GM19397 (cell line): ENCODE data around the gene MARCHF4.

Experiments used
- ATAC-seq: cut with Tn5 transposase; IDR thresholded peaks from one replicate; pipeline ENCODE4 v1.9.1; 2021; ENCODE audit warnings: mild to moderate bottlenecking, moderate library complexity; ENCODE audit not compliant: unreplicated experiment

The MARCHF4 gene, protein sequence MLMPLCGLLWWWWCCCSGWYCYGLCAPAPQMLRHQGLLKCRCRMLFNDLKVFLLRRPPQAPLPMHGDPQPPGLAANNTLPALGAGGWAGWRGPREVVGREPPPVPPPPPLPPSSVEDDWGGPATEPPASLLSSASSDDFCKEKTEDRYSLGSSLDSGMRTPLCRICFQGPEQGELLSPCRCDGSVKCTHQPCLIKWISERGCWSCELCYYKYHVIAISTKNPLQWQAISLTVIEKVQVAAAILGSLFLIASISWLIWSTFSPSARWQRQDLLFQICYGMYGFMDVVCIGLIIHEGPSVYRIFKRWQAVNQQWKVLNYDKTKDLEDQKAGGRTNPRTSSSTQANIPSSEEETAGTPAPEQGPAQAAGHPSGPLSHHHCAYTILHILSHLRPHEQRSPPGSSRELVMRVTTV

DNA sequence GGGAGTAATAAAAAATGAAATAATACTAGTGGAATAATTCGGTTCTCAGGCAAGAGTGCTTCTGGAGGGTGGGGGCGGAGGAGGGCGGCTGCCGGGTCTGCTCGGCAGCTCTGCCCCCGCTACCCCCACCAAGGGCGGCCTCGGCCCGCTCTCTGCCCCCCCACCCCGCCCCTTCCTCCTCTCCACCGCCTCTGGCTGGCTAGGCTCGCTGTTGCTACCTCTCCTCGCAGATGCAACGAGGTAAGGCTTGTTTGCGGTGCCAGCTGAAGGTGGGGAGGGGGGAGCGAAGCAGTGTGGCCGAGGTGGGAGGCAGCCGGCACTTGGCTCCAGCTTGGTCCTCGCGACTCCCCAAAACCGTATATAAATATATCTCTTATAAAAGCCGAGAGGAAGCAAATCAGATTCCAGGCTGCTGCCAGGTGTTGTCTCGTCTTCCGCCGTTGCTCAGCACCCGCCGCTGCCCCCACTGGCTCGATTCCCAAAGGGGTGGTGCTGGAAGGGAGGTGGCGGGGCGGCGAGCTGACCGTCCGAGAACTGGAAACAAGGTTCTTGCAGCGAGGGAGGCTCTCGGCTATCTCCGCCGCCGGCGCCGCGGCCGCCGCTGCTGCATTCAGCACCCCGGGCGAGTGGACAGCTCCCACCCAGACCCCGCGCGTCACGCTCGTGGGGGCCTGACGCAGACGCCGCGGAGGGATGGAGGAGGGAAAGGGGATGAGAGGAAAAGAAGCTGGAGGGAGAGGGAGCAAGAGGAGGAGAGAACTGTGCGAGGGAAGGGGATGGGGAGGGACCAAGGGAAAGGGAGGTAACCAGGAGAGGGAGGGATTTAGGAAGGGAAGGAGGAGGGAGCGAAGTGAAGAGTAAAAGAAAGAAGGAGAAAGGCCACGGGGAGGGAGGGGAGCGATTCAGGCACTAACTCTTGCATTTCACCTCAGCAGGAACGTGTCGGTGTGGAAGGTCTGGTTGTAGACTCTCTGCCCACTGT, at the start of gene MARCHF4:
TSS of gene MARCHF4 (minus strand) at position 763 of the 982 bp plus-strand sequence. CDS start 2,223 bp downstream, outside the sequence.
- no peak for ATAC-seq

DNA sequence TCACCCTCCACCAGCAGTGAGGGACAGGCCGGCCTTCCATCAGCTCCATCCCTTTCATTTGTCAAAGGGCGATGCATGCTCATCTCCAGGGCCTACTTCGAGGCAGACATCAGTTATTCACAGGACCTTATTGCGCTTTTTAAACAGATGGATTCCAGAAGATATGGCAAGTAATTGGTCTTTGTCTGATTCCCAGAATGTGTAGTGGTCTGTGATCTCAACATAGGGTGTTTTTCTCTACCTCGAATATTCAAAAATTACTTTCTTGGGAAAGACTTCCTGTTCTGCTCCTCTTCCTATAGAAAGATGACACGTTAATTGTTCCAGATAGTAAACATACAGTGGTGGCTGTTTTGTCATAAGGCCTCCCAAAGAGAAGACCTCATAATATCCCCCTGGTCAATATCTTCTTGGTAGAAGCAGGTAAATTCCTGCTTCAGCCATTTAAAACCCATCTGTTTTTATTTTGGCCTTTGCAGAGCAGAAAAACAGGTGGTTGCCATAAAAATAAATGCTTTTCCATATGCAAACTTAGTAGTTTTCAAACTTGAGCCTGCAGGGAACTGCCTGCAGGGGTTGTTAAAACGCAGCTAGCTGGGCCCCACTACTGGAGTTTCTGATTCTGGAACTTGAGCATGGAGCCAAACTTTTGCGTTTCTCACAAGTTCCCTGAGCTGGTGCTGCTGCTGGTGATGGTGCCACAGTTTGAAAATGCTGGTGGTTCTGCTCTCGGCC, 48.3 kb upstream of the MARCHF4 start:
- no peak for ATAC-seq

DNA sequence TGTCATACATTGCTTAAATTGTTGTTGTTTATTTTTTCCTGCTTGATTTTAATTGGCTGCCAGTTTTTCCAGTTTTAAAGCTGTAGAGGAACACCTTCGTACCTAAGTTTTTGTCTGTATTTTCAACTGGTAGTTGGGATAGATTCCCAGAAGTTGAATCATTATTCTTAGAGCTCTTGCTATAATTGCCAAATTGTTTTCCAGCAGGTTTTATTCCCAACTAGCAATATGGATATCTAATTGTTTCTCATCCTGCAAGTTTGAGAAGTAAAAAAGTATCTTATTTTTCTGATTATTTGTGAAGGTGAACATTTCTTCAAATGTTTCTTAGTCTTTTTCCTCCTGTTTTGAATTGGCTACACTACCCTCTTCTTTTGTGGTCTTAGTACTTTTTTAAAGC, 46.7 kb upstream of the MARCHF4 start:
- ATAC-seq: no peak

DNA sequence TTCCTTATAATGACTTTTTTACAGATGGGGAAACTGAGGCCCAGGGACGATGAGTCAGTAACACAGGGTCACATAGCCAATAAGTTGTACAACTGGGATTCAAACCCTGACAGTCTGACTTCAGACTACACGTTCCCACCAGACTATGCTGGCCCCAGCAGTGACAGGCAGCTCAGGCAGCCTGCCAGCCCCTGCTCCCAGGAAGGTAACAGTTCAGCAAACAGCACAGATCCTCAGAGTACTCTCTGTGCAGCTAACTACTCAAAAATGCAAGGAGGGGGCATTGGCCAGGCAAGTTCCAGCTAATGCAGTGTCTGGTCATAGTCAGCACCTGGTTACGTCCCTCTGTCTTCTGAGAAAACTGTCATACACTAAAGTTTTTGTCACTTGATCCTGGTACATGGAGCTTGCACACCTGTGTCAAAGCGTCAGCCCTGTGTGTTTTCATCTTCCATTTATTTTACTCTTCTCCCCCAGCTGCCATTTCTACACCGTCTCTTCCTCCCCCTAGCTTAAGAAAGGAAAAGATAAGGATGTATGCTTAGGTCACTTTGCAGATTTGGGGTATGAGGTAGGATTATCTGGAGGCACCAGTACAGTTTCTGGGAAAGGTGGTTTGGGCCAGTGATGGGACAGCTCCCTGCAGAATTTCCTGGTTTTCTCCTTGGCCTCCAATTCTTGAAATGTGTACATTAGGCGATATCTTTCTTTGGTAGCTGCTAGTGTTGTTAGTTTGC, 44.5 kb upstream of the MARCHF4 start:
- ATAC-seq: no peak

DNA sequence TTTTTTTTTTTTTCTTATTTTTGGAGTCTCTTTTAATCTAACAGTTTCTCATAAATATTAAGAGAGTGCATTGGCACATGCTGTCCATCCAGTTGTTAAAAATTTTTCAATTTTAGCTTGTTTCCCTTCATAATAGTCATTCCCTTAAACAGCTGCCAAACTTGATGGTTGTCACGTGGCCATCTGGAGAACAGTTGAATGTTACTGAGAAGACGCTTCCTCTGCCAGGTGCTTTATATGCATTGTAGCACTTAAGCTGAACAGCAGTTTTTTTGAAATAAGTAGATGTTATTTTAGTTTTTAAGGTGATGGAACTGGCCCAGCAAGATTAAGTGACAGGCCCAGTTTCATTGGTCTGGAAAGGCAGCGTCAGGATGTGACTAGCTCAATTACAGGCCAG, 43.3 kb upstream of the MARCHF4 start:
- no peak for ATAC-seq

DNA sequence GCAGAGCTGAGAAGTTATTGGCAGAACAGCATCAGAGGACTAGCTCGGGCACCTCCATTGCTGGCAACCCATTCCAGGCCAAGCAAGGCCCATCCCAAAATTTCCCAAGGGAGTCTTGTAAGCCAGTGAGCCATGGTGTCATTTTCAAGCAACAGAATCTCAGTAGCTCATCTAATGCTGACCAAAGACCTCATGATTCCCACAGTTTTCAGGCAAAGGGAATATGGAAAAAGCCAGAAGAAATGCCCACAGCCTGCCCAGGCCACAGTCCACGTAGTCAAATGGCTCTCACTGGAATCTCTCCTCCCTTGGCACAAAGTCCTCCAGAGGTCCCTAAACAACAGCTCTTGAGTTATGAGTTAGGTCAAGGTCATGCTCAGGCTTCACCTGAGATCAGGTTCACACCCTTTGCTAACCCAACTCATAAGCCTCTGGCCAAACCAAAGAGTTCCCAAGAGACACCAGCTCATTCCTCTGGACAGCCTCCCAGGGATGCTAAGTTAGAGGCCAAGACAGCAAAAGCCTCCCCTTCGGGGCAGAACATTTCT, 42.6 kb upstream of the MARCHF4 start:
- no peak for ATAC-seq

DNA sequence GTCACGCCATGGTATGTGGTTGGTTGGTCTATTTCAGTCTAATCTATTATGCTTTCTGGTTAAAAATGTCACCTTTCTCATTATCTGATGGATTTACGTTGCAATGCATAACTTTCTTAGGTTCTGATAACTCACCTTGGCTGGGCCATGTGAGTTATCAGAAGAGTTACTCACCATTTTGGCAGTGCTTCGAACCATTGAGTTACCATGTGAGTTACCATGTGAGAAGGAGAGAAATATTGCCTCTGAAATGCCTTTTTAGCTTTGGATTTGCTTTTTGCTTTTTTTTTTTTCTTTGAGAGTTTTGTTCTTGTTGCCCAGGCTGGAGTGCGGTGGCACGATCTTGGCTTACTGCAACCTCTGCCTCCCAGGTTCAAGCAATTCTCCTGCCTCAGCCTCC, 41.6 kb upstream of the MARCHF4 start:
- ATAC-seq: no peak

DNA sequence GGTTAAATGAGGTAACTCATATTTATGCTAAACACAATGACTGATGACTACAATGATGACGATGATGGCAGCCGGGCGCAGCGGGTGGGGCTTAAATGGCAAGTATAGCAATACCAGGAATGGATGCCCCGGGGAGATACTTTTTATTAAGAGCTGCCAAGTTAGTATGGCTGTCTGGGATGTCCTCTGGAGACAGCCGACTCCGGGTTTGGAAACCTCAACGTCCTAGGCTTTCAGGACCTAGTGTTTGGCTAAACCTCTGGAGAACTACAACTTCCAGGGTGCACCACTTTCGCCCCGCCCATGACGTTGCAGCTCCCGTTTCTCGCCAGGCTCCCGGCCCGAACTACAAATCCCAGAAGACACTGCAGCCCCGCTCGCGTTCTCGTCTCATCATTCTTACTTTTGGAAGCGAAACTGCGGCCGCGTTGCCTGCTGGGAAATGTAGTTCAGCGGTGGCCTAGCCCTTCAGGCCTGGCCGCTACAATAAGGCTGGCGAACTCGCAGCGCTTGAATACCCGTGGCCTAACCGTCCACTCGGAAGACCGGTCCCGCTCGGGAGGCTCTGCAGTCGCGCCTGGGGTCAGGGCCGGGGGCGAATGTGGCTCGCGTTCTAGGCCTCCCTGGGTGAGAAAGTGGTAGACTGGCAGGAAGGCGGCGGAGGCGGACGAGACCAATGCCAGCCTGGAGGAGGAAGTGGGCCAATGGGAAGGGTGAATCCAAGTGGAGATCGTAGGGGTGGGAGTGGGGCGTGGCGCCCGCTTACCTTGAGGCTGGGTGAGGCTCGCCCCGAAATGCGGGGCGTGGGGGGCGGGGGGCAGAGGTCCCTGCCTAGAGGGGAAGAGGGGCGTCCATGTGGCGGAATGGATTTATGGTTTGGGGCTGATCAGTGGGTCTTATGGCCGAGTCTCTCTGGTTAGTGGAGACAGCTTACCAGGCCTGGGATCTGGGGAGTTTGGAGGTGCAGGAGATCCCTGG, 40.0 kb upstream of the MARCHF4 start, which contains the start of gene SMARCAL1:
TSS of gene SMARCAL1 (plus strand) at position 463 of the 978 bp plus-strand sequence. CDS start 2,221 bp downstream, outside the sequence.
- peak; percentile 92 for ATAC-seq

DNA sequence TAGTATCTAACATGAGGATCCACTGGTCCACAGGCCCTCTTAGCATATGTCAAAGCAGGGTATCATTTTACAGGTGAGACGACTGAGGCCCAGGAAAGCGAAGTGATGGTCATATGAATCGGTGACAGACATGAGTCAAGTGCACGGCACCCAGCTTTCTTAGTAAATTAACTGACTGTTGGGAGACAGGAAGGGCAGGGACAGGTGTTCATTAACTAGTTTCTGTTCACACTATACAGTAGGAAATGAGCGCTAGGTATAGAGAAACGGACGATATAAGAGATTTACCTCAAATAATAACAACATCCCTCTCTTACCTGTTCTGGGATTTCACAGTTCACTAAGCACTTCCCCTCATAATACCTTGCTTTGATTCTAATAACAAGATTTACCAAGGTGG, 38.3 kb upstream of the MARCHF4 start:
- no peak for ATAC-seq

DNA sequence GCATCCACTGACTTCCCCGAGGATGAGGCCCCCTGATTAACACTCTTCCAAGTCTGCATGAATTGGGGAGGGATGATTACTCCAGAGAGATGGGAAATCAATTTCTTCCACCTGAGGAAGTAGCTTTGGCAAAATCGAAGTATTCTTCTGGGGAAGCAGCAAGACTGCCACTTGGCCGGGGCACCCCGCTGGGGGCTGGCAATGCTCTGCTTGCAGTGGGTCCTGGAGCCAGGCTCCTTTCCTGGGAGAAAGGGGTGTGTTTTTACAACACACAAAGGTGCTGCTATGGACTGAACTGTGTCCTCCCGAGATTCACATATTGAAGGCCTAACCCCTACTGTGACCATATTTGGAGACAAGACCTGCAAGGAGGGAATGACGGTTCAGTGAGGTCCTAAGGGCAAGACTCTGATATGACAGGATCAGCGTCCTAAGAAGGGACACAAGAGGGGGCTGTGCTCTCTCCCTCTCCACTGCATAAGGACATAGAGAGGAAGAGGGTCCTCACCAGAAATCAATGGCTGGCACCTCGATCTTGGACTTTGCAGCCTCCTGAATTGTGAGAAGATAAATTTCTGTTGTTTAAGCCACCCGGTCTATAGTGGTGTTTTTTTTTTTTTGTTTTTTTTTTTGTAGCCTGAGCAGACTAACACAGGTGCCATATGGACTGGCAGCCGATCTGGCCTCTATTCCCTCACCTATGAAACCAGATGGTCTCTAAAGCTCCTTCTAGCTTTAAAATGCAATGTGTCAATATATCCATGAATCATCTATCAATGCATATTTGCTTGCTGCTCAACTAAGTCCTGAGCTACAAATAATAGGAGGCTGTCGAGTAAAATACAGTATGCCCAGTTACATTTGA, 36.4 kb upstream of the MARCHF4 start:
- ATAC-seq: no peak

DNA sequence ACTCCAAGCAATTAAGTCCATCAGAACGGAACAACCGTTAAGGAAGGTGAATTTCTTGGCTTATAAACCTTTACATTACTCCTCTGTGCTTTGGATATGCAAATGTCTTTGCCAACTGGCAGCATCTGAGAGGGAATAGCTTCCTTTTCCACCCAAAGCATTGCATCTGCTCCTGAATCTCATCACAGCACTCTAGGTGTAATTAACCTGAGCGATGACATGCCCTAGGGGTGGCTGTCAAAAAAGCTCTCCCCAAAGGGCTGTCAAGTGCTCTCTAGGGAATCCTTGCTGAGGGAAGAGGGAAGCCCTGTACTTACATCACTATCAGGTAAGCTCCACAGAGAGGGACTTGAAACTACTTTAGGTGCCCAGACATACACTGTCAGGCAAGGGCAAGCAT, 34.5 kb upstream of the MARCHF4 start:
- ATAC-seq: no peak

DNA sequence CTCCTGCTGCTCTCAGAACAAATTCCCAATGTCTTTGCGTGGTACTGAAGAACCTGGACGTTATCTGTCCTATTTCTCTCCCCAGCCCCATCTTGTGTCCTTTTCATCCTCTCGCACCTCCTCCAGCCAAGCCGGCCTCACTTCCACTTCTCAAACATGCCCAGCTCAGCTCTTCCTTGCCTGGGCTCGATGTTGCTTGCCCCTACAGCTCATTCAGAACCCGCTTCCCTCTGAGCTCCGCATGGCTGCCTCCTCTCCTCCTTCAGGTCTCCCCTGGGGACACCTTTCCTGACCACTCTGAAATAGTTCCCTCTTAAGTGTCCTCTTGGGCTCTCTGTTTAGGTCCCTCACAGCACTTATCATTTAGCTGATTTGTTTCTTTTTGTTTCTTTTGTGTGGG, 33.3 kb upstream of the MARCHF4 start:
- no peak for ATAC-seq

DNA sequence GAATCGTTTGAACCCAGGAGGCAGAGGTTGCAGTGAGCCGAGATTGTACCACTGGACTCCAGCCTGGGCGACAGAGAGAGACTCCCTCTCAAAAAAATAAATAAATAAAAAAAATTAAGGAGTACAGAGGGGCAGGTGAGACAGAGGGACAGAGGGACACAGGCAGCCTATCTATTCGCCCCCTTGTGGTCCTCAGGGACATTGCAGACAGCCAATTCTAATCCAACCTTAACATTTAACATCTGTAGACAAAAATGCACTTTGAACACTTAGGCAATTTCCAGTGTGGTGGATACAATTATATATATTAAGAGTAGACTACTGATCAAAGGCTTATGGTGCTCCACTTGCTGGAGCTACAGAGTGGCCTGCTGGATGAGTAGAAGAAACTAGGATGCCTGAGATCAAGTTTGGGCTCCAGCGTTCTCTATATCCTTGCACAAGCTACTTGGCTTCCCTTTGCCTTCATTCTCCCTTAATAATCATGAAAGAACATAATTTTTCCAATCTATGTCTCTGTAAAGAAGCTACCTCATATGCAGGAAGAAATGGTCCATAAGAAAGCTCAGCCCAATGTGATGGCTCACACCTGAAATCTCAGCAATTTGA, 31.8 kb upstream of the MARCHF4 start:
- peak; percentile 53 for ATAC-seq

DNA sequence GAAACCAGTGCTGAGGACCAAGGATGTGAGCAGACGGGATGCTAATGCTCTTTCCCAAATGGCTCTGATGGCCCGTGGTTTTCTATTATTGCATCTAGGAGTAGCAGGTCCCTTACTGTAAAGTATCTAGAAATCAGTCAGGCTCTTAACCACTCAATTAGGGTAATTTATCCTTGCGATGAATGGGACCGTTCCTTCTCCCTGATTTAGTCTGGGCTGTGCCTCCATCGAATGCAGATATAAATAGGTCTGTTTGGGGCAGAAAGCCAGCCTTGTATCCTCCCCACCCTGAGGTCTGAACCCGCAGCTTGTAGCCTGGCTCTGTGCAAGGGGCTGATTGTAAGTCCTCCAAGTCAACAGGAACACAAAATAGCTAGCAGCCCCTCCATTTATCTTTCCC, 30.5 kb upstream of the MARCHF4 start:
- no peak for ATAC-seq

DNA sequence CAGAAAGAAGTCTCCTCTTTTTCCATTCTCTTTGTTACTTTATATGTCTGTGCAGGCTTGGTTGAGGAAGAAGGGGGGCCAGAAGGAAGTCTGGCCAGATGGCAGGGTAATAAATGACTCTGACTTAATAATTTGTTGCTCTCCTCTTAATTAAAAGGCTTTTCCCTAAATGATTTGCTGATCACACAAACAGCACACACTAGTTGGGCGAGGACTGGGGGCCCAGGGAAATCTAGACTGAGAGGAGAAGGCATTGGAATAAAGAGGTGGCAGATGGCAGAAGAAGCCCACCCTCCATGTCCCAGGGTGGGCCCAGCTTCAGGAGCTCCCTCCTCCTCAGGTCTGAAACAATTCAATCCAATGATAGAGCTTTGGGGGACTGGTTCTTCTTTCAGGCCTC, 27.3 kb upstream of the MARCHF4 start:
- ATAC-seq: no peak

DNA sequence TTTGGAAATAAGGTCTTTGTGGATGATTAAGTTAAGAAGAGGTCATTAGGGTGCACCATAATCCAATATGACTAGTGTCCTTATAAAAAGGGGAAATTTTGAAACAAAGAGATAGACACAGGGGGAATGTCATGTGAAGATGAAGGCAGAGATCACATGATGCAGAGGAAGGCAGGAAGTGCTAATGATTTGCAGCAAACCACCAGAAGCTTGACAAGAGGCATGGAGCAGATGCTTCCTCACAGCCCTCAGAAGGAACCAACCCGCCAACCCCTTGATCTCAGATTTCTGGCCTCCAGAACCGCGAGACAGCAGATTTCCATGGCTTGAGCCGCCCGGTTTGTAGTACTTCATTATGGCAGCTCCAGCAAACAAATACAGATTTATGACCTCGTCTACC, 22.6 kb upstream of the MARCHF4 start:
- no peak for ATAC-seq
